Measurements from ENCODE around the gene POM121. TPM values are rescaled to one million over a fixed set of nuclear protein-coding genes. Genes with fewer than 3 reads are reported as not detected.
"Not testable (repeated sequence)": the region's sequence is repeated elsewhere in the genome, so short reads cannot be mapped to it uniquely, and the experiment has no call there.

Gene POM121
- total RNA-seq, result 10 to 100 TPM; 60.2 to 67.1 TPM

- ATAC-seq (peak; percentile 93), DNase-seq (peak; percentile 88)
- H3K27ac Mint-ChIP-seq, result peak within 1 kb of the TSS; percentile 99
- peaks cover 37% of the 10 kb centered on the region for H3K36me3 Mint-ChIP-seq
- H3K4me3 Mint-ChIP-seq, result peak within 1 kb of the TSS; percentile 92
- no peaks in the 10 kb centered on the region for H3K27me3 Mint-ChIP-seq
- CTCF ChIA-PET, result no interaction called here
- peaks cover 36% of the 10 kb centered on the region for H3K4me1 Mint-ChIP-seq
- H3K9me3 Mint-ChIP-seq (ENCODE audit: low read depth), result no peaks in the 10 kb centered on the region
Measured at GRCh38 chr7:72924733-72925545, at the start of gene POM121. Gene POM121, plus strand, starts transcription at chr7:72925095. Its CDS starts 27 bp downstream, at chr7:72925122.

GRCh38 chr7:72879079-72879736 lies 45.7 kb upstream of the POM121 start:
- H3K27me3 Mint-ChIP-seq; CTCF ChIA-PET; H3K9me3 Mint-ChIP-seq (ENCODE audit: low read depth): not testable (repeated sequence)
- peak; percentile 85 for DNase-seq
- peak overlapping the region; percentile 96 for H3K4me3 Mint-ChIP-seq
- peak overlapping the region; percentile 94 for H3K27ac Mint-ChIP-seq
- peaks cover 14% of the 10 kb centered on the region for H3K36me3 Mint-ChIP-seq
- H3K4me1 Mint-ChIP-seq, result peaks cover 13% of the 10 kb centered on the region
- ATAC-seq, result peak; percentile 100

- DNase-seq, result peak; percentile 76
- Mint-ChIP-seq H3K27ac (peak overlapping the region; percentile 94), H3K4me3 (peak overlapping the region; percentile 96), H3K4me1 (peaks cover 13% of the 10 kb centered on the region), H3K36me3 (peaks cover 14% of the 10 kb centered on the region)
- H3K27me3 Mint-ChIP-seq; CTCF ChIA-PET; H3K9me3 Mint-ChIP-seq (ENCODE audit: low read depth): not testable (repeated sequence)
- peak; percentile 27 for ATAC-seq
Measured at GRCh38 chr7:72879737-72880215, 45.1 kb upstream of the POM121 start.

GRCh38 chr7:72891750-72892149 lies 33.1 kb upstream of the POM121 start:
- H3K4me3 Mint-ChIP-seq; CTCF ChIA-PET; H3K9me3 Mint-ChIP-seq (ENCODE audit: low read depth); DNase-seq; ATAC-seq; H3K27me3 Mint-ChIP-seq; H3K27ac Mint-ChIP-seq; H3K4me1 Mint-ChIP-seq: not testable (repeated sequence)
- peaks cover 31% of the 10 kb centered on the region for H3K36me3 Mint-ChIP-seq

- peaks cover 46% of the 10 kb centered on the region for H3K36me3 Mint-ChIP-seq
- H3K27me3 Mint-ChIP-seq; H3K9me3 Mint-ChIP-seq (ENCODE audit: low read depth); CTCF ChIA-PET; H3K4me1 Mint-ChIP-seq; ATAC-seq; DNase-seq; H3K27ac Mint-ChIP-seq; H3K4me3 Mint-ChIP-seq: not testable (repeated sequence)
Measured at GRCh38 chr7:72904740-72905139, 20.2 kb upstream of the POM121 start.

GRCh38 chr7:72908422-72908821 lies 16.5 kb upstream of the POM121 start:
- H3K4me1 Mint-ChIP-seq; H3K27ac Mint-ChIP-seq; H3K9me3 Mint-ChIP-seq (ENCODE audit: low read depth); H3K4me3 Mint-ChIP-seq; ATAC-seq; CTCF ChIA-PET; H3K27me3 Mint-ChIP-seq; DNase-seq: not testable (repeated sequence)
- H3K36me3 Mint-ChIP-seq, result peaks cover 34% of the 10 kb centered on the region

DNA sequence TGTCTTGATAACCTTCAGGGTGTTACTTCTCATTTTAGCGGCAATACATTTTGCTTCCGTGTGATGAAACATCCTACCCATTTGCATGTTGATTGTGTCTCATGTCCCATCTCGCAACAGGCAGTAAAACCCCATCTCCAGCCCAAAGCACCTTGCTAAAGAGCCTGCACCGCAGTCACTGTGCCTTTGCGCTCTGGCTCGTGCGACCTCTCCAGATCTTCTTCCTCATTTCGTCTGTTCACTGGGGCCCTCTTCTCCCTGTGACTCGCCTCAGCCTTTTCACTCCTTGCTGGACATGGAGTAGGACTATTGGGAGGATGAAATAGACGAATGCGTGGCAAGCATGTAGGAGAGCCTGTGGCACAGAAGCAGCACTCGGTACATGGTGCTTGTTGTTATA lies 13.5 kb upstream of the POM121 start:
- H3K27me3 Mint-ChIP-seq; DNase-seq; H3K9me3 Mint-ChIP-seq (ENCODE audit: low read depth); H3K27ac Mint-ChIP-seq; ATAC-seq; H3K4me3 Mint-ChIP-seq; CTCF ChIA-PET: not testable (repeated sequence)
- H3K36me3 Mint-ChIP-seq, result peaks cover 37% of the 10 kb centered on the region
- peaks cover 24% of the 10 kb centered on the region for H3K4me1 Mint-ChIP-seq

DNA sequence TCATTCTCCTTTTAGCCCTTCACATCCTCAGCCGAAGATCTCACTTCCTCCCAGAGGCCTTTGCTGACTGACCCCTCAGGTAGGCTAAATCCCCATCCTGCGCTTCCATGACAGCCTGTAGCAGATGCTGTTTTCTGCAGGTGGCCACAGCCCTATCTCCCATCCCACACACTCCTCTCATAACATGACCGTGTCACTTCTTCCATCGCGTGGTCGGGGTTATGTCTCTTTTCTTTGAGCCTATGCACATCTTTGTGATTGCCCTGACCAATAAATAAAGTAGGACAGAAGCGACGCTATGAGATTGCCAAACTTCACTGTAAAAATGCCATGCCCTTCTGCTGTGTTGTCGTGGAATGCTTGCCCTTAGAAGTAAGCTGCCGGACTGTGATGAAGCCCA lies 11.1 kb upstream of the POM121 start:
- H3K4me3 Mint-ChIP-seq; H3K27me3 Mint-ChIP-seq; DNase-seq; CTCF ChIA-PET; H3K9me3 Mint-ChIP-seq (ENCODE audit: low read depth); ATAC-seq; H3K27ac Mint-ChIP-seq: not testable (repeated sequence)
- Mint-ChIP-seq H3K36me3 (peaks cover 28% of the 10 kb centered on the region), H3K4me1 (peaks cover 24% of the 10 kb centered on the region)

GRCh38 chr7:72914756-72915525 lies 10.0 kb upstream of the POM121 start:
- H3K36me3 Mint-ChIP-seq, result peaks cover 27% of the 10 kb centered on the region
- H3K4me1 Mint-ChIP-seq, result peaks cover 24% of the 10 kb centered on the region
- H3K4me3 Mint-ChIP-seq; H3K9me3 Mint-ChIP-seq (ENCODE audit: low read depth); H3K27me3 Mint-ChIP-seq: not testable (repeated sequence)
- H3K27ac Mint-ChIP-seq, result peak overlapping the region; percentile 47
- DNase-seq (peak; percentile 74), ATAC-seq (peak; percentile 79)
- CTCF ChIA-PET, result interaction anchor here (0.6 to 1.5 kb wide), 9 partner anchors 12 to 536 kb away, joined by 3 to 6 read pairs (median 4); no protein-coding TSS in a partner anchor

- H3K4me3 Mint-ChIP-seq, result no peak overlapping the region
- no peak overlapping the region for H3K27ac Mint-ChIP-seq
- H3K4me1 Mint-ChIP-seq, result peaks cover 25% of the 10 kb centered on the region
- CTCF ChIA-PET, result no interaction called here
- ATAC-seq (no peak), DNase-seq (no peak)
- peaks cover 16% of the 10 kb centered on the region for H3K36me3 Mint-ChIP-seq
- H3K27me3 Mint-ChIP-seq, result no peaks in the 10 kb centered on the region
- H3K9me3 Mint-ChIP-seq (ENCODE audit: low read depth), result no peaks in the 10 kb centered on the region
Measured at GRCh38 chr7:72919256-72919775, 5.6 kb upstream of the POM121 start.

GRCh38 chr7:72924386-72924732 lies 536 bp upstream of the POM121 start:
- Mint-ChIP-seq H3K36me3 (peaks cover 34% of the 10 kb centered on the region), H3K27me3 (no peaks in the 10 kb centered on the region), H3K9me3 (ENCODE audit: low read depth) (no peaks in the 10 kb centered on the region), H3K27ac (peak overlapping the region; percentile 99), H3K4me3 (peak overlapping the region; percentile 92), H3K4me1 (peaks cover 36% of the 10 kb centered on the region)
- DNase-seq (no peak), ATAC-seq (peak; percentile 14)
- CTCF ChIA-PET, result no interaction called here

- no peak for ATAC-seq
Measured at GRCh38 chr7:72925546-72926120, 738 bp downstream of the POM121 start.

DNA sequence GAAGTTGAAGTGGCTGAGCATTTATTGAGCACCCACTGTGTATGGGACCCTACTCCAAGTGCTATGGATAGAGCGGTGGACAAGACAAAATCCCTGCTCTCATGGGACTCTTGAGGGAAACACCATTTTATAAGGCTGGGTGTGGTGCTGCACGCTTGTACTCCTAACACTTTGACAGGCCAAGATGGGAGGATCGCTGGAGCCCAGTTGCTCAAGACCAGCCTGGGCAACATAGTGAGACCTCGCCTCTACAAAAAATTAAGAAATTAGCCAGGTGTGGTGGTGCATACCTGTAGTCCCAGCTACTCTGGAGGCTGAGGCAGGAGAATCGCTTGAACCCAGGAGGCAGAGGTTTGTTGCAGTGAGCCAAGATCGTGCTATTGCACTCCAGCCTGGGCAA lies 2.9 kb downstream of the POM121 start:
- not testable (repeated sequence) for H3K9me3 Mint-ChIP-seq (ENCODE audit: low read depth); ATAC-seq; H3K4me3 Mint-ChIP-seq; H3K27me3 Mint-ChIP-seq; H3K27ac Mint-ChIP-seq; DNase-seq
- Mint-ChIP-seq H3K36me3 (peaks cover 46% of the 10 kb centered on the region), H3K4me1 (peaks cover 31% of the 10 kb centered on the region)
- CTCF ChIA-PET, result interaction anchor here (0.8 to 2.0 kb wide), 2 partner anchors 13 kb away, joined by 3 to 4 read pairs; no protein-coding TSS in a partner anchor

More at GRCh38 chr7:72925546-72926120, 738 bp downstream of the POM121 start:
- Mint-ChIP-seq H3K4me3 (peak overlapping the region; percentile 92), H3K36me3 (peaks cover 43% of the 10 kb centered on the region), H3K4me1 (peaks cover 36% of the 10 kb centered on the region), H3K9me3 (ENCODE audit: low read depth) (no peaks in the 10 kb centered on the region), H3K27ac (peak overlapping the region; percentile 88), H3K27me3 (no peaks in the 10 kb centered on the region)
- no peak for DNase-seq
- CTCF ChIA-PET, result interaction anchor here (2.0 kb wide), 1 partner anchor 10 kb away, joined by 4 read pairs; no protein-coding TSS in a partner anchor
